ENCODE measurements around the gene GPR83. TPM values are rescaled to one million over a fixed set of nuclear protein-coding genes. Genes with fewer than 3 reads are reported as not detected.
"Not testable (repeated sequence)": the region's sequence is repeated elsewhere in the genome, so short reads cannot be mapped to it uniquely, and the experiment has no call there.

The GPR83 gene
- polyA plus RNA-seq, 12 donors: 0.05 to 0.37 (median 0.19) TPM; not detected in 2

- no peak for DNase-seq
Observed at GRCh38 chr11:94376841-94377240, 24.4 kb downstream of the GPR83 start.

GRCh38 chr11:94370576-94370975 lies 30.6 kb downstream of the GPR83 start:
- not testable (repeated sequence) for DNase-seq

- DNase-seq: not testable (repeated sequence)
Observed at GRCh38 chr11:94350850-94351563, 50.2 kb downstream of the GPR83 start.

GRCh38 chr11:94346311-94346710 lies 54.9 kb downstream of the GPR83 start:
- not testable (repeated sequence) for DNase-seq

GRCh38 chr11:94343495-94343894 lies 57.7 kb downstream of the GPR83 start:
- no peak for DNase-seq

GRCh38 chr11:94342250-94342649 lies 59.0 kb downstream of the GPR83 start:
- DNase-seq: no peak

GRCh38 chr11:94338651-94339050 lies 62.6 kb downstream of the GPR83 start:
- DNase-seq: no peak

- DNase-seq: no peak
Observed at GRCh38 chr11:94336033-94336432, 65.2 kb downstream of the GPR83 start.

GRCh38 chr11:94332814-94333213 lies 68.4 kb downstream of the GPR83 start:
- no peak for DNase-seq

GRCh38 chr11:94330789-94331188 lies 70.4 kb downstream of the GPR83 start:
- no peak for DNase-seq

GRCh38 chr11:94329501-94329900 lies 71.7 kb downstream of the GPR83 start:
- DNase-seq: no peak

- DNase-seq: no peak
Observed at GRCh38 chr11:94328587-94329080, 72.6 kb downstream of the GPR83 start.

Other genes with a start within 250 kb of the GPR83 start
- not detected for gene IZUMO1R, start 96.8 kb downstream of the GPR83 start, polyA plus RNA-seq (ENCODE audit: insufficient read length in 12 of 12)
- gene MRE11, start 92.4 kb upstream of the GPR83 start, polyA plus RNA-seq (ENCODE audit: insufficient read length in 12 of 12): 10 to 100 TPM in 10 of 12 donors, 1 to 10 TPM in 1, not detected in 1; 9.9 to 25.8 (median 17.0) TPM
- 10 to 100 TPM in 11 of 12 donors, not detected in 1; 11.4 to 42.6 (median 15.7) TPM for gene ANKRD49, start 92.6 kb upstream of the GPR83 start, polyA plus RNA-seq (ENCODE audit: insufficient read length in 12 of 12)
- not detected for gene C11orf97, start 111.0 kb upstream of the GPR83 start, polyA plus RNA-seq (ENCODE audit: insufficient read length in 12 of 12)
- 1 to 10 TPM in 11 of 12 donors, not detected in 1; 4.1 to 7.3 (median 6.1) TPM for gene FUT4, start 142.5 kb upstream of the GPR83 start, polyA plus RNA-seq (ENCODE audit: insufficient read length in 12 of 12)
- 1 to 10 TPM in 10 of 12 donors, not detected in 2; 3.6 to 6.7 (median 4.8) TPM for gene PIWIL4, start 165.9 kb upstream of the GPR83 start, polyA plus RNA-seq (ENCODE audit: insufficient read length in 12 of 12)

Data from muscle of arm (tissue), 12 donors.